ENCODE measurements around the gene SRSF6. TPM values are rescaled to one million over a fixed set of nuclear protein-coding genes. Genes with fewer than 3 reads are reported as not detected.

Gene SRSF6
- total RNA-seq, 4 donors from 2014 or later: 18.8 to 29.8 (median 21.0) TPM

DNA sequence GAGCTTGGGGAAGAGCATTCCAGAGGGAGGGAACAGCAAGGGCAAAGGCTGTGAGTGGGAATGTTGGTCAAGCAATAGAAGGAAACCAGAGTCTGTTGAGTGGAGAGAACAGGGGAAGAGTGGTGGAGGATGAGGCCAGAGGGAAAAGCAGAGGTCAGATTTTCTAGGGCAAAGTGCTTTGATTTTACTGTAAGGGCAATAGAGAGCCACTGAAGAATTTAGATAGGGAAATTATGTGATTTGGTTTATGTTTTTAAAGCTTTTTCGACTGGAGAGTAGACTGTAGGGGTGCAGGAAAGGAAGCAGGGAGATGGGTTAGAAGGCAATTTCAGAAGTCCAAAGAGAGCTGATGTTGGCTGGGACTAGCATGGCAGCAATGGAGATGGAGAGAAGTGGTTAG, 54.2 kb downstream of the SRSF6 start:
- TF ChIP-seq POLR2A (IDR thresholded peaks at IDR 0.05) (no peak), CTCF (IDR thresholded peaks at IDR 0.05 in 4 of 5, conservative IDR thresholded peaks at IDR 0.05 in 1 of 5) (no peak)
- Histone ChIP-seq H3K9me3 (no peaks in the 10 kb centered on the region), H3K27ac (no peak overlapping the region), H3K27me3 (peaks cover 5 to 11% (median 8%) of the 10 kb centered on the region in 3 donors), H3K4me3 (no peak overlapping the region), H3K4me1 (peaks cover 6 to 14% of the 10 kb centered on the region in 2 donors), H3K36me3 (no peaks in the 10 kb centered on the region)
- DNase-seq (no peak), ATAC-seq (no peak)
- in situ Hi-C loops (cut with MboI; ENCODE audit: low sequenced_read_pairs in 4 of 4) (no loop called here), intact Hi-C loops (cut with DNase I; ENCODE audit: low total_unique reads) (no loop called here)

GRCh38 chr20:43513372-43513930, 55.8 kb downstream of the SRSF6 start:
- peak overlapping the region; percentile 55 to 73 (median 63) for H3K4me3 ChIP-seq
- in situ Hi-C loops (cut with MboI; ENCODE audit: low sequenced_read_pairs in 4 of 4) (no loop called here), intact Hi-C loops (cut with DNase I; ENCODE audit: low total_unique reads) (no loop called here)
- H3K4me1 ChIP-seq: peaks cover 6 to 14% of the 10 kb centered on the region in 2 donors
- no peak for TF ChIP-seq CTCF (IDR thresholded peaks at IDR 0.05 in 4 of 5, conservative IDR thresholded peaks at IDR 0.05 in 1 of 5)
- TF ChIP-seq POLR2A (IDR thresholded peaks at IDR 0.05): no peak
- peaks cover 0 to 1% (median 0%) of the 10 kb centered on the region in 3 donors for H3K27me3 ChIP-seq
- peak overlapping the region; percentile 72 to 83 (median 76) for H3K27ac ChIP-seq
- no peaks in the 10 kb centered on the region for H3K9me3 ChIP-seq
- DNase-seq (no peak), ATAC-seq (peak; percentile 6 to 15)
- H3K36me3 ChIP-seq: no peaks in the 10 kb centered on the region

Other genes starting within 250 kb of the SRSF6 start
- gene L3MBTL1, start 49.8 kb downstream of the SRSF6 start, total RNA-seq: 1 to 10 TPM; 1.1 to 6.0 (median 3.7) TPM
- 1 to 10 TPM in 1 of 4 donors, under 1 TPM in 2, not detected in 1; 0.36 to 1.2 (median 0.55) TPM for gene SGK2, start 101.1 kb downstream of the SRSF6 start, total RNA-seq
- gene IFT52, start 133.0 kb downstream of the SRSF6 start, total RNA-seq: 1 to 10 TPM; 1.7 to 3.4 (median 2.9) TPM
- under 1 TPM in 1 of 4 donors, not detected in 3; 0.55 TPM for gene MYBL2, start 209.2 kb downstream of the SRSF6 start, total RNA-seq